Panc1 (cell line): Measurements from ENCODE around the gene BTBD9. TPM values are rescaled to one million over a fixed set of nuclear protein-coding genes. Genes with fewer than 3 reads are reported as not detected.

Source experiments
- ATAC-seq: fragments of 200-7000 bp; cut with Tn5 transposase; 2 replicates; pipeline ENCODE4 v1.9.1; 2020; ENCODE audit warnings: mild to moderate bottlenecking, moderate library complexity
- BruUV-seq: library from RNA; stranded (reverse); fragments of 400-500 nt; replicated peaks from 2 replicates; lab custom pipeline; 2021; lab: Mats Ljungman, UMichigan
- CTCF ChIA-PET: fragments of 300-600 bp; sonication (Branson Sonifier 250); formaldehyde crosslinking; loops from one replicate; lab custom pipeline; 2022; ENCODE audit warnings: antibody characterized with exemption; lab: Charles Lee
- POLR2A ChIA-PET: fragments of 300-600 bp; sonication (Branson Sonifier 250); formaldehyde crosslinking; loops from one replicate; lab custom pipeline; 2022; ENCODE audit warnings: antibody characterized with exemption; lab: Charles Lee
- DNase-seq: peaks from one replicate; pipeline ENCODE4 v3.0.0-alpha.2; 2010; ENCODE audit warnings: low read depth, low spot score
- H3K27ac ChIP-seq: 2 replicates; pipeline ENCODE4 v1.5.1; 2011; ENCODE audit warnings: mild to moderate bottlenecking, low read length, inconsistent platforms
- H3K27me3 ChIP-seq: fragments of 200-500 bp; sonication (Bioruptor generic); 2 replicates; pipeline ENCODE4 v1.6.0; 2014; ENCODE audit warnings: low read length, inconsistent platforms; ENCODE audit not compliant: control insufficient read depth, insufficient read depth
- H3K36me3 ChIP-seq: fragments of 200-500 bp; sonication (Bioruptor generic); 2 replicates; pipeline ENCODE4 v1.5.1; 2014; ENCODE audit warnings: inconsistent platforms, mild to moderate bottlenecking, low read length, moderate library complexity; ENCODE audit not compliant: control insufficient read depth, insufficient read depth
- H3K4me1 ChIP-seq: 2 replicates; pipeline ENCODE4 v1.5.1; 2011; ENCODE audit warnings: inconsistent platforms, mild to moderate bottlenecking, low read length, moderate library complexity; ENCODE audit not compliant: control insufficient read depth, insufficient read depth
- H3K4me3 ChIP-seq, 2 experiments: 2 replicates each; pipeline ENCODE4 v1.5.1; 2011 to 2012; ENCODE audit warnings: low read depth in 2 of 2, low read length in 2 of 2, mild to moderate bottlenecking in 2 of 2, inconsistent platforms in 1 of 2, moderate library complexity in 1 of 2
- H3K9me3 ChIP-seq: fragments of 200-500 bp; sonication (Bioruptor generic); 2 replicates; pipeline ENCODE4 v1.5.1; 2014; ENCODE audit warnings: low read depth, mild to moderate bottlenecking, inconsistent platforms, low read length, moderate library complexity; ENCODE audit not compliant: control insufficient read depth, insufficient read depth
- POLR2AphosphoS5 ChIP-seq: IDR thresholded peaks from 2 replicates; pipeline ENCODE4 v1.6.1; 2012; ENCODE audit warnings: mild to moderate bottlenecking, low read depth, low read length, moderate library complexity
- REST ChIP-seq, 2 experiments: IDR thresholded peaks; 2 replicates each; pipeline ENCODE4 v1.6.1; 2011 to 2012; ENCODE audit warnings: low read depth in 2 of 2, control low read depth in 1 of 2, low read length in 1 of 2, mild to moderate bottlenecking in 1 of 2, moderate library complexity in 1 of 2; ENCODE audit not compliant: insufficient read depth in 1 of 2
- SIN3A ChIP-seq: IDR thresholded peaks from 2 replicates; pipeline ENCODE4 v1.6.1; 2012; ENCODE audit warnings: low read depth, mild to moderate bottlenecking, low read length, moderate library complexity, borderline replicate concordance; ENCODE audit not compliant: insufficient read depth
- TCF7L2 ChIP-seq: IDR thresholded peaks from 2 replicates; pipeline ENCODE4 v1.6.1; 2011; ENCODE audit warnings: mild to moderate bottlenecking, low read depth, low read length, inconsistent platforms
- in situ Hi-C: cut with HindIII; loops from 2 replicates; pipeline ENCODE4 v1.10.0; 2016; ENCODE audit warnings: low sequenced_read_pairs, low pct_unique_long_range_greater_than_20kb
- intact Hi-C: fragments of 100-400 bp; cut with micrococcal nuclease; formaldehyde crosslinking; loops from one replicate; pipeline ENCODE4 v1.10.0; 2022; ENCODE audit not compliant: unreplicated experiment
- total RNA-seq: library from RNA; stranded (reverse); gene quantifications from one replicate; pipeline ENCODE4 v1.2.1, GENCODE V29; 2021; ENCODE audit not compliant: unreplicated experiment
- TF ChIP-seq, protein P1 (sequence below): fragments of 450-650 bp; IDR thresholded peaks from 2 replicates; pipeline ENCODE4 v1.5.1; 2017; ENCODE audit warnings: mild to moderate bottlenecking

BTBD9 gene
- total RNA-seq, 1 experiment from 2014 or later, result 12.8 TPM

DNA sequence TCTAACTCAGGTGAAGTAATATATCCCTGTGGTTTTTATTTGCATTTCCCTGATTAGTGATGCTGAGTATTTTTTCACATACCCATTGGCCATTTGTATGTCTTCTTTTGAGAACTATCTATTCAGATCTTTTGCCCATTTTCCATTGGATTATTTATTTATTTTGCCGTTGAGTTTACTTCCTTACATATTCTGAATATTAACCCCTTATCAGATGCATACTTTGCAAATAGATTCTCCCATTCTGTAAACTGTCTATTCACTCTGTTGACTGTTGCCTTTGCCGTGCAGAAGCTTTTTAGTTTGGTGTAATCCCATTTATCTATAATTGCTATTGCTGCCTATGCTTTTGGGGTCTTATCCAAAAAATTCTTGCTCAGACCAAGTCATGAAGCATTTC, 336.9 kb downstream of the BTBD9 start:
- Histone ChIP-seq H3K36me3 (no peaks in the 10 kb centered on the region), H3K4me3 (no peak overlapping the region), H3K27me3 (no peaks in the 10 kb centered on the region), H3K27ac (no peak overlapping the region), H3K9me3 (no peaks in the 10 kb centered on the region), H3K4me1 (no peaks in the 10 kb centered on the region)
- DNase-seq (no peak), ATAC-seq (no peak)
- no TSS peak for BruUV-seq
- TF ChIP-seq TCF7L2, result no peak
- no peak for TF ChIP-seq SIN3A
- no peak for TF ChIP-seq POLR2AphosphoS5
- TF ChIP-seq, protein P1, sequence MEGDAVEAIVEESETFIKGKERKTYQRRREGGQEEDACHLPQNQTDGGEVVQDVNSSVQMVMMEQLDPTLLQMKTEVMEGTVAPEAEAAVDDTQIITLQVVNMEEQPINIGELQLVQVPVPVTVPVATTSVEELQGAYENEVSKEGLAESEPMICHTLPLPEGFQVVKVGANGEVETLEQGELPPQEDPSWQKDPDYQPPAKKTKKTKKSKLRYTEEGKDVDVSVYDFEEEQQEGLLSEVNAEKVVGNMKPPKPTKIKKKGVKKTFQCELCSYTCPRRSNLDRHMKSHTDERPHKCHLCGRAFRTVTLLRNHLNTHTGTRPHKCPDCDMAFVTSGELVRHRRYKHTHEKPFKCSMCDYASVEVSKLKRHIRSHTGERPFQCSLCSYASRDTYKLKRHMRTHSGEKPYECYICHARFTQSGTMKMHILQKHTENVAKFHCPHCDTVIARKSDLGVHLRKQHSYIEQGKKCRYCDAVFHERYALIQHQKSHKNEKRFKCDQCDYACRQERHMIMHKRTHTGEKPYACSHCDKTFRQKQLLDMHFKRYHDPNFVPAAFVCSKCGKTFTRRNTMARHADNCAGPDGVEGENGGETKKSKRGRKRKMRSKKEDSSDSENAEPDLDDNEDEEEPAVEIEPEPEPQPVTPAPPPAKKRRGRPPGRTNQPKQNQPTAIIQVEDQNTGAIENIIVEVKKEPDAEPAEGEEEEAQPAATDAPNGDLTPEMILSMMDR, result no peak
- TF ChIP-seq REST (IDR thresholded peaks at IDR 0.05; ENCODE audit: insufficient read depth in 1 of 2, low read depth in 2 of 2, low read length in 1 of 2), result no peak
- CTCF ChIA-PET, result no interaction called here
- in situ Hi-C loops (no loop called here), intact Hi-C loops (no loop called here)
- POLR2A ChIA-PET, result no interaction called here

- no peak for TF ChIP-seq SIN3A
- TF ChIP-seq, protein P1, result no peak
- no peak for TF ChIP-seq POLR2AphosphoS5
- no peak for TF ChIP-seq TCF7L2
- no peak for TF ChIP-seq REST (IDR thresholded peaks at IDR 0.05; ENCODE audit: insufficient read depth in 1 of 2, low read depth in 2 of 2, low read length in 1 of 2)
- H3K4me3 ChIP-seq, result no peak overlapping the region
- H3K27me3 ChIP-seq, result no peaks in the 10 kb centered on the region
- H3K36me3 ChIP-seq, result no peaks in the 10 kb centered on the region
- no peaks in the 10 kb centered on the region for H3K9me3 ChIP-seq
- in situ Hi-C loops, result no loop called here
- H3K4me1 ChIP-seq, result no peaks in the 10 kb centered on the region
- ChIA-PET POLR2A (no interaction called here), CTCF (no interaction called here)
- no TSS peak for BruUV-seq
- intact Hi-C loops, result no loop called here
- no peak overlapping the region for H3K27ac ChIP-seq
- ATAC-seq (no peak), DNase-seq (no peak)
Observed at GRCh38 chr6:38302081-38302480, 337.6 kb downstream of the BTBD9 start.
